ENCODE results near the gene OGFOD3. TPM values are rescaled to one million over a fixed set of nuclear protein-coding genes. Genes with fewer than 3 reads are reported as not detected.

OGFOD3 gene
- total RNA-seq, 1 experiment from 2014 or later = 53.6 TPM

DNA sequence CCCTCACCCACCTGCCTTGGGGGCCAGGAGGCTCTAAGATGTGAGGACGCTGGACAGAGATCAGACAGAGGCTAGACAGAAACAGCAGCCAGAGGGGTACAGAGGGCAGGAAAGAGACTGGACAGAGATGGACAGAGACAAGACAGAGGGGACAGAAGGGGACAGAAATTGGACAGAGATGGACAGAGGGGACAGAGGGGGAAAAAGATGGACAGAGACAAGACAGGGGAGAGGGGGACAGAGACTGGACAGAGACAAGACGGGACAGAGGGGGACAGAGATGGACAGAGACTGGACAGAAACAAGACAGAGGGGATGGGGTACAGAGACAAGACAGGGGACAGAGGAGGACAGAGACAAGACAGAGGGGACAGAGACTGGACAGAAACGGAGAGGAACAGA, 30.7 kb downstream of the OGFOD3 start:
- no peak overlapping the region for H3K4me3 ChIP-seq (replicated peaks in 1 of 2; ENCODE audit: low read depth in 1 of 2, low read length in 2 of 2)
- H4K20me1 ChIP-seq (ENCODE audit: insufficient read depth) = no peaks in the 10 kb centered on the region
- H3K9me3 ChIP-seq (ENCODE audit: control insufficient read depth in 1 of 2, insufficient read depth in 1 of 2, low read depth in 1 of 2, low read length in 2 of 2) = no peaks in the 10 kb centered on the region
- no peaks in the 10 kb centered on the region for H3K79me2 ChIP-seq (ENCODE audit: insufficient read depth, low read length)
- DNase-seq (ENCODE audit: low read depth, low spot score) (no peak), ATAC-seq (no peak)
- H3K4me1 ChIP-seq (ENCODE audit: control insufficient read depth in 1 of 2, insufficient read depth in 2 of 2, low read length in 2 of 2) = peaks cover 15 to 33% of the 10 kb centered on the region in 2 experiments
- H3K9me2 ChIP-seq (ENCODE audit: insufficient read depth) = no peaks in the 10 kb centered on the region
- no peaks in the 10 kb centered on the region for H3K36me3 ChIP-seq (ENCODE audit: control insufficient read depth in 1 of 2, insufficient read depth in 2 of 2, low read length in 2 of 2)
- no TSS peak for BruUV-seq (replicated peaks)
- H3K27ac ChIP-seq (ENCODE audit: low read depth, low read length) = no peak overlapping the region
- RAD21 ChIA-PET (ENCODE audit: low non-redundant PET in 1 of 2, low total read pairs in 2 of 2, uncharacterized antibody in 2 of 2, unreplicated experiment in 2 of 2) = no interaction called here
- CTCF ChIA-PET = no interaction called here
- TF ChIP-seq RAD21 (IDR thresholded peaks at IDR 0.05; ENCODE audit: low read depth) (no peak), SRF (IDR thresholded peaks at IDR 0.05; ENCODE audit: low read depth) (no peak), TCF7L2 (IDR thresholded peaks at IDR 0.05; ENCODE audit: borderline replicate concordance, extremely low read depth, insufficient read depth, insufficient read length) (no peak), ZNF274 (IDR thresholded peaks at IDR 0.05; ENCODE audit: low read depth, low read length) (no peak), YY1 (IDR thresholded peaks at IDR 0.05; ENCODE audit: extremely low read depth, insufficient replicate concordance, low read depth, low read length) (no peak), ELF1 (IDR thresholded peaks at IDR 0.05; ENCODE audit: borderline replicate concordance, low read depth) (no peak), ZFX (IDR thresholded peaks at IDR 0.05) (no peak), SP1 (IDR thresholded peaks at IDR 0.05; ENCODE audit: low read depth) (no peak)
- TF ChIP-seq, protein P1, sequence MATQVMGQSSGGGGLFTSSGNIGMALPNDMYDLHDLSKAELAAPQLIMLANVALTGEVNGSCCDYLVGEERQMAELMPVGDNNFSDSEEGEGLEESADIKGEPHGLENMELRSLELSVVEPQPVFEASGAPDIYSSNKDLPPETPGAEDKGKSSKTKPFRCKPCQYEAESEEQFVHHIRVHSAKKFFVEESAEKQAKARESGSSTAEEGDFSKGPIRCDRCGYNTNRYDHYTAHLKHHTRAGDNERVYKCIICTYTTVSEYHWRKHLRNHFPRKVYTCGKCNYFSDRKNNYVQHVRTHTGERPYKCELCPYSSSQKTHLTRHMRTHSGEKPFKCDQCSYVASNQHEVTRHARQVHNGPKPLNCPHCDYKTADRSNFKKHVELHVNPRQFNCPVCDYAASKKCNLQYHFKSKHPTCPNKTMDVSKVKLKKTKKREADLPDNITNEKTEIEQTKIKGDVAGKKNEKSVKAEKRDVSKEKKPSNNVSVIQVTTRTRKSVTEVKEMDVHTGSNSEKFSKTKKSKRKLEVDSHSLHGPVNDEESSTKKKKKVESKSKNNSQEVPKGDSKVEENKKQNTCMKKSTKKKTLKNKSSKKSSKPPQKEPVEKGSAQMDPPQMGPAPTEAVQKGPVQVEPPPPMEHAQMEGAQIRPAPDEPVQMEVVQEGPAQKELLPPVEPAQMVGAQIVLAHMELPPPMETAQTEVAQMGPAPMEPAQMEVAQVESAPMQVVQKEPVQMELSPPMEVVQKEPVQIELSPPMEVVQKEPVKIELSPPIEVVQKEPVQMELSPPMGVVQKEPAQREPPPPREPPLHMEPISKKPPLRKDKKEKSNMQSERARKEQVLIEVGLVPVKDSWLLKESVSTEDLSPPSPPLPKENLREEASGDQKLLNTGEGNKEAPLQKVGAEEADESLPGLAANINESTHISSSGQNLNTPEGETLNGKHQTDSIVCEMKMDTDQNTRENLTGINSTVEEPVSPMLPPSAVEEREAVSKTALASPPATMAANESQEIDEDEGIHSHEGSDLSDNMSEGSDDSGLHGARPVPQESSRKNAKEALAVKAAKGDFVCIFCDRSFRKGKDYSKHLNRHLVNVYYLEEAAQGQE (IDR thresholded peaks at IDR 0.05; ENCODE audit: low read depth) = no peak
- H3K27me3 ChIP-seq (ENCODE audit: insufficient read depth, low read length) = no peaks in the 10 kb centered on the region
- H3K9ac ChIP-seq (ENCODE audit: low read length) = no peak overlapping the region
- intact Hi-C loops (cut with micrococcal nuclease) = no loop called here
- H3K4me2 ChIP-seq (ENCODE audit: low read length) = 0 out of 2 replicates have a peak overlapping the region, but pooled peaks have one; percentile 17
- H2AFZ ChIP-seq (ENCODE audit: low read depth, low read length, poor library complexity, severe bottlenecking) = no peak overlapping the region
- POLR2A ChIA-PET = interaction anchor here (0.7 kb wide), 1 partner anchor 14 kb away, joined by 3 read pairs; no protein-coding TSS in a partner anchor

All from HCT116 (cell line).